Measurements from ENCODE around the gene CCNY. TPM values are rescaled to one million over a fixed set of nuclear protein-coding genes. Genes with fewer than 3 reads are reported as not detected.

CCNY gene
- total RNA-seq, 3 donors from 2014 or later: 28.7 to 41.0 (median 36.1) TPM

- no peaks in the 10 kb centered on the region for H3K4me1 ChIP-seq
- H3K9me3 ChIP-seq: no peaks in the 10 kb centered on the region
- H3K27ac ChIP-seq: no peak overlapping the region
- no peak overlapping the region for H3K4me3 ChIP-seq
- H3K36me3 ChIP-seq: no peaks in the 10 kb centered on the region
- no peak for TF ChIP-seq POLR2A (IDR thresholded peaks at IDR 0.05)
- TF ChIP-seq CTCF (IDR thresholded peaks at IDR 0.05): no peak
- no peak for TF ChIP-seq POLR2AphosphoS5 (IDR thresholded peaks at IDR 0.05)
- DNase-seq (ENCODE audit: low spot score in 2 of 2): no peak
- intact Hi-C loops (cut with DNase I; ENCODE audit: low total_unique reads): no loop called here
- no peaks in the 10 kb centered on the region for H3K27me3 ChIP-seq
These were observed 19.8 kb downstream of the CCNY start for GRCh38 chr10:35355971-35356724.

GRCh38 chr10:35356725-35357092 is 20.4 kb downstream of the CCNY start:
- Histone ChIP-seq H3K4me1 (no peaks in the 10 kb centered on the region), H3K27ac (no peak overlapping the region), H3K27me3 (no peaks in the 10 kb centered on the region), H3K9me3 (no peaks in the 10 kb centered on the region), H3K36me3 (no peaks in the 10 kb centered on the region), H3K4me3 (no peak overlapping the region)
- intact Hi-C loops (cut with DNase I; ENCODE audit: low total_unique reads): no loop called here
- no peak for DNase-seq (ENCODE audit: low spot score in 2 of 2)
- TF ChIP-seq POLR2AphosphoS5 (IDR thresholded peaks at IDR 0.05) (no peak), CTCF (IDR thresholded peaks at IDR 0.05) (no peak), POLR2A (IDR thresholded peaks at IDR 0.05) (no peak)

- no peak for TF ChIP-seq CTCF (IDR thresholded peaks at IDR 0.05)
- no peak for TF ChIP-seq POLR2AphosphoS5 (IDR thresholded peaks at IDR 0.05)
- TF ChIP-seq POLR2A (IDR thresholded peaks at IDR 0.05): no peak
- Histone ChIP-seq H3K27ac (no peak overlapping the region), H3K36me3 (no peaks in the 10 kb centered on the region), H3K27me3 (no peaks in the 10 kb centered on the region), H3K4me1 (no peaks in the 10 kb centered on the region), H3K9me3 (no peaks in the 10 kb centered on the region), H3K4me3 (no peak overlapping the region)
- intact Hi-C loops (cut with DNase I; ENCODE audit: low total_unique reads): no loop called here
- DNase-seq (ENCODE audit: low spot score in 2 of 2): no peak
These were observed 22.7 kb downstream of the CCNY start for GRCh38 chr10:35359056-35359455.

- no peak overlapping the region for H3K27ac ChIP-seq
- no peak for TF ChIP-seq CTCF (IDR thresholded peaks at IDR 0.05)
- no peak for TF ChIP-seq POLR2AphosphoS5 (IDR thresholded peaks at IDR 0.05)
- no peak for TF ChIP-seq POLR2A (IDR thresholded peaks at IDR 0.05)
- no peaks in the 10 kb centered on the region for H3K4me1 ChIP-seq
- no peaks in the 10 kb centered on the region for H3K27me3 ChIP-seq
- H3K9me3 ChIP-seq: no peaks in the 10 kb centered on the region
- DNase-seq (ENCODE audit: low spot score in 2 of 2): no peak
- intact Hi-C loops (cut with DNase I; ENCODE audit: low total_unique reads): no loop called here
- no peak overlapping the region for H3K4me3 ChIP-seq
- H3K36me3 ChIP-seq: no peaks in the 10 kb centered on the region
These were observed 23.6 kb downstream of the CCNY start for GRCh38 chr10:35359873-35360272.

- no peak overlapping the region for H3K4me3 ChIP-seq
- no peaks in the 10 kb centered on the region for H3K27me3 ChIP-seq
- no peaks in the 10 kb centered on the region for H3K4me1 ChIP-seq
- DNase-seq (ENCODE audit: low spot score in 2 of 2): no peak
- no peaks in the 10 kb centered on the region for H3K9me3 ChIP-seq
- intact Hi-C loops (cut with DNase I; ENCODE audit: low total_unique reads): no loop called here
- H3K36me3 ChIP-seq: no peaks in the 10 kb centered on the region
- no peak overlapping the region for H3K27ac ChIP-seq
- TF ChIP-seq CTCF (IDR thresholded peaks at IDR 0.05) (no peak), POLR2AphosphoS5 (IDR thresholded peaks at IDR 0.05) (no peak), POLR2A (IDR thresholded peaks at IDR 0.05) (no peak)
These were observed 26.5 kb downstream of the CCNY start for GRCh38 chr10:35362701-35363350.
